ENCODE data around the gene RINL.
"Not testable (repeated sequence)": the region's sequence is repeated elsewhere in the genome, so short reads cannot be mapped to it uniquely, and the experiment has no call there.

RINL gene

DNA sequence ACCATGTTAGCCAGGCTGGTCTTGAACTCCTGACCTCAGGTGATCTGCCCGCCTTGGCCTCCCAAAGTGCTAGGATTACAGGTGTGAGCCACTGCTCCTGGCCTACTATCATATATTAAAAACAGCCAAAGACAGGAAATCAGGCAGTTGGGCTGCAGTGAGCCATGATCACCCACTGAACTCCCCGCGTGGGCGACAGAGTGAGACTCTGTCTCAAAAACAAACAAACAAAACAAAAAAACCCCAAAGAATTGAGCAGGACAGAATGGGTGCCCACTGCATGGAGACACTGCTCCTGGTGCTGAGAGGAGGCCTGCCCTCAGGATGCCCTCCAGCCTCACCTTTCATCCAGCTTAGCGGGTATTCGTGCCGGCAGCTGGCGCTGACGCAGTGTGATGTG lies 5.2 kb upstream of the RINL start:
- TF ChIP-seq, protein P1, sequence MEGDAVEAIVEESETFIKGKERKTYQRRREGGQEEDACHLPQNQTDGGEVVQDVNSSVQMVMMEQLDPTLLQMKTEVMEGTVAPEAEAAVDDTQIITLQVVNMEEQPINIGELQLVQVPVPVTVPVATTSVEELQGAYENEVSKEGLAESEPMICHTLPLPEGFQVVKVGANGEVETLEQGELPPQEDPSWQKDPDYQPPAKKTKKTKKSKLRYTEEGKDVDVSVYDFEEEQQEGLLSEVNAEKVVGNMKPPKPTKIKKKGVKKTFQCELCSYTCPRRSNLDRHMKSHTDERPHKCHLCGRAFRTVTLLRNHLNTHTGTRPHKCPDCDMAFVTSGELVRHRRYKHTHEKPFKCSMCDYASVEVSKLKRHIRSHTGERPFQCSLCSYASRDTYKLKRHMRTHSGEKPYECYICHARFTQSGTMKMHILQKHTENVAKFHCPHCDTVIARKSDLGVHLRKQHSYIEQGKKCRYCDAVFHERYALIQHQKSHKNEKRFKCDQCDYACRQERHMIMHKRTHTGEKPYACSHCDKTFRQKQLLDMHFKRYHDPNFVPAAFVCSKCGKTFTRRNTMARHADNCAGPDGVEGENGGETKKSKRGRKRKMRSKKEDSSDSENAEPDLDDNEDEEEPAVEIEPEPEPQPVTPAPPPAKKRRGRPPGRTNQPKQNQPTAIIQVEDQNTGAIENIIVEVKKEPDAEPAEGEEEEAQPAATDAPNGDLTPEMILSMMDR (IDR thresholded peaks at IDR 0.05; ENCODE audit: borderline replicate concordance, insufficient read depth, low read depth, low read length) = no peak
- H3K4me3 ChIP-seq (ENCODE audit: low read depth, low read length) = no peak overlapping the region

DNA sequence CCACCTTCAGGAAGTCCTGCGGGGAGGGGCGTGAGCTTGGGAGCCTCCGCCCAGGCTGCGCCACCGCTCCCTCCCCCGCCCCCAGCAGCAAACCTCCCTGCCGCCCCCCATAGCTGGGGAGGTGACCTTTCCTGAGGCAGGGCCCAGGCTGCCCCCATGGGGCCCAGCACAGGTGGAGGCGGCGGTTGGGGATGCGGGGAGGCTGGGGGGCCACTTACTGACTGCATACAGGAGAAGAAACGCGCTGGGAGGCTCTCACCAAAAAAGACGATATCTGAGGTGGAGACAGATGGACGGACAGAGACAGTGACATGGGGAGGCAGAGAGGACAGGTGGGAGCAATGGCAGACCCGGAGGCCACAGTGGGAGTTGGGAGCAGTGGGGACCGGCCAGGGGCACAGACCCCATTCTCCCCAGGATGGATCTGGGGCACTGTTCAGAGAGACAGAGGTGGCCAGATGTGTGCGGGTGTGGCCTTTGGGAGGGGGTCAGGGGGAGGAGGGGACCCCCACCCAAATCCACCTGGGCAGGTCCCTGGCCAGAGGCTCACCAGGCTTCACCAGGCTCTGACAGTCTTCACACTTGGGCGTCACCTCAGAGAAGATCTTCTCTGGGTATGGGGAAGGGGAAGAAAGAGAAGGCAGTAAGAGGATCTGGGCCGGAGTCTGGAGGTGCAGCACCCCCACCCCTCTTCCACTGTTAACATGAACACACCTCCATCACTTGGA lies 3.0 kb upstream of the RINL start:
- no peak overlapping the region for H3K4me3 ChIP-seq (ENCODE audit: low read depth, low read length)
- TF ChIP-seq, protein P1 (IDR thresholded peaks at IDR 0.05; ENCODE audit: borderline replicate concordance, insufficient read depth, low read depth, low read length) = no peak

DNA sequence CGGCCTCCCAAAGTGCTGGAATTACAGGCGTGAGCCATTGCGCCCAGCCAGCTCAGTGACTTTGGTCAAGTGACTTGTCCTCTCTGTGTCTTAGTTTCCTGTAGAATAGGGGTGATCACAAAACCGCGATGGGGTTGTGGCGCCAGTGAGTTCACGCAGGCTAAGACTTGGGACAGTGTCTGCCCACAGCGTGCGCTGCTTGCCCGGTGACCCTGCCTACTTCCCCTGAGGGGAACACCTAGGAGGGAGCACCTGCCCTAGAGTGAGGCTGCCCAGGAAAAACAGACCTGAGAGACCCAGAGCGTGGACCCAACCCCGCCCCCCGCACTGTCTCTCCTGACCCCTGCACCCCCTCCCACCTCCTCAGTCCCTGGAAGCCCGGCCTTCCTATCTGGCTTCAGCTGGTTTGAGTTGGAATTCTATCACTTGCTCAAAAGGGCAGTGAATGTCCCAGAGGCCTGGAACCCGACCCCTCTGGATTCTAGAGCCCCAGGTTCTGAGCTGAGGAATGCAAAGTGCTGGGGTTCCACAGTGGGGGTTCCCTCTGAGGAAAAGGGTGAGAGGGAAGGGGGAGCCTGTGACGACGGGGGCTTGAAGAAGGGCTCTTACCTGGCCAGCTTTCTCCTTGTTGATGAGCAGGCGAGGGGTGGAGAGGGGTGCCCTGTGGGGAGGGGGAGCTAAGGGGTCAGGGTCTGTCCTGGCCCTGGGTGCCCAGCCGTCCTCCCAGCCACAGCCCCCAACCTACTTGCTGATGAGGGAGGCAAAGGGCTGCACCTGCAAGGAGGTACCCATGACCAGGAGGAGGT lies 2.2 kb upstream of the RINL start:
- TF ChIP-seq, protein P1 (IDR thresholded peaks at IDR 0.05; ENCODE audit: borderline replicate concordance, insufficient read depth, low read depth, low read length) = no peak
- H3K4me3 ChIP-seq (ENCODE audit: low read depth, low read length) = no peak overlapping the region

DNA sequence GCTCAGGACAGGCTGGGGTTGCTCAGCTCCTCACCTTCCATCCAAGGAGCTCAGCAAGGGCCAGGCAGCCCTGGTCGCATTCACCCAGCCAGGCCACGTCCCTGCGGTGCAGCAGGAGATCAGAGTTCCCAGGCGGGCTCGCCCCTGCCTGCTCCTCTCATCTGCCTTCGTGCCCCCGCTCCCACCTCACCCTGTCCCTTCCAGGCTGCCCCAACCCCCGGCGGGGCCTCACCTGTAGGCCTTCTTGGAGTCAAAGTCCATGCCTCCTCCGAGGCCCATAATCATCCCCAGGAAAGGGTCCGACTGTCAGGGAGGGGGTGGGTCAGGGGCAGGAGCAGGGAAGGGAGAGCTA lies 1.3 kb upstream of the RINL start:
- H3K4me3 ChIP-seq (ENCODE audit: low read depth, low read length) = no peak overlapping the region
- TF ChIP-seq, protein P1 (IDR thresholded peaks at IDR 0.05; ENCODE audit: borderline replicate concordance, insufficient read depth, low read depth, low read length) = no peak

DNA sequence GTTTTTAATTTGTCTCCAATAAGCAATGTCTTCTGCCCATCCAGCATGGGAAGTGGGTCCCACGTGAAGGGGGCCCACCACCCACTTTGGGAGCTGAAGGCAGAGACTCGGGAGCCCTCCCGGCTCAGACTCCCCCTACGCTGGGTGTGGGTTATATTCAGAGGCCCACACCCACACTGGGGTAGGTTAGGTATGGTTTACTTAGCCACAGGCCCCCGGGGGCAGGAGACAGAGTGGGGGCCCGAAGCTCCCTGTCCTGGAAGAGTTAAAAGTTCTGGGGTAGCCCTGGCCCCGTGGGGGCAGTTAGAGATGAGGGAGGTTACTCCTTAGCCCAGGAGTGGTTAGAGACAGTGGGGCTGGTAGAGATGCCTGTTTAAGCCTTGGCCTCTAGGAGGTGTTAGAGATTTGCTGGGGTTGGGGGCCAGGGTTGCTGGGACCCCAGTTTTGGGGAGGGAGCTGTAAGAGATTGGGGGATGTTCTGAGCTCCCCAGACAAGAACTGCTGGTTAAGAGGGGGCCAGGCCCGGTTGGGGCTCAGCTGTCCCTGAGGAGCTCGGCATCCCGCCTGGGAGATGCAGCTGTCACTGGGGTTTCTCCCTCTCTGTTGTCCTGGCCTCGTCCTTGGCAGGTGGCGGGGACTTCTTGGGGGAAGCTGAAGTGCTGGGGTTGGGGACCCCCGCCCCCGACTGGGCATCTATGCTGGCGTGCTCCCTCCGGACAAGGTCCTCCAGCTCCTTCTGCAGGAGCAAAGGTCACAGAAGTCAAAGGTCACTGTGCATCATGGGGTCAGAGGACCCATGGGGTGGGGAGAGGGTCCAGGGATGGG lies 712 bp upstream of the RINL start:
- peak overlapping the region; percentile 60 for H3K4me3 ChIP-seq (ENCODE audit: low read depth, low read length)
- TF ChIP-seq, protein P1 (IDR thresholded peaks at IDR 0.05; ENCODE audit: borderline replicate concordance, insufficient read depth, low read depth, low read length) = 0 out of 2 replicates have a peak, but pooled peaks have one; percentile 6

DNA sequence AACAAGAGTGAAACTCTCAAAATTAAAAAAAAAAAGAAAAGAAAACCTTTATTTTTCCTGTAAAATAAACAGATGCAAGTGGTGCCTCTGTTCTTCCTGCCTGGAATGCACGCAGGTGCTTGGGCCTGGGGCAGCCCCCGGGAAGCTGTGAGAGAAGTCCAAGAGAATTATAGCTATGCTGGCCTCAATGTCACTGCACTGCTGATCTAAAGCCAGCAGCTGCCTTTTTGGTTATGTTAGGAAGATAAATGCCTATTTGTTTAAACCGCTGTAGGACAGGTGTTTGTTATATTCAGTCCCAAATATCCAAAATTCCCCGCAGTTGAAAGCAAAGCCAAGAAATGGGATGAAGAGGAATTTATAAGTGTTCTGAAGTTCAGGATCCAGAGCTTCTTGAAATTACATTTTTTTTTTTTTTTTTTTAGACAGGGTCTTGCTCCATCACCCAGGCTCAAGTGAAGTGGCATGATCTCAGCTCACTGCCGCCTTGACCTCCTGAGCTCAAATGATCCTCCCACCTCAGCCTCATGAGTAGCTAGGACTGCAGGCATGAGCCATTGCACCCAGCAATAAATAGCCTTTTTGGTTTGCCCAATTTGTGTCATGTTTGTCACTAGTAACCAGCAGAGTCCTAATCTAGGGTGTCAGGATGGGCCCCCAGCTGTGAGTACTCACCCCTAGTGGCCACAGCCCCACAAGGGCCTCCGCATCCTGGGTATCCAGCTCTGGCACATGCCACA lies 2.2 kb downstream of the RINL start:
- TF ChIP-seq, protein P1 (IDR thresholded peaks at IDR 0.05; ENCODE audit: borderline replicate concordance, insufficient read depth, low read depth, low read length) = no peak
- no peak overlapping the region for H3K4me3 ChIP-seq (ENCODE audit: low read depth, low read length)

DNA sequence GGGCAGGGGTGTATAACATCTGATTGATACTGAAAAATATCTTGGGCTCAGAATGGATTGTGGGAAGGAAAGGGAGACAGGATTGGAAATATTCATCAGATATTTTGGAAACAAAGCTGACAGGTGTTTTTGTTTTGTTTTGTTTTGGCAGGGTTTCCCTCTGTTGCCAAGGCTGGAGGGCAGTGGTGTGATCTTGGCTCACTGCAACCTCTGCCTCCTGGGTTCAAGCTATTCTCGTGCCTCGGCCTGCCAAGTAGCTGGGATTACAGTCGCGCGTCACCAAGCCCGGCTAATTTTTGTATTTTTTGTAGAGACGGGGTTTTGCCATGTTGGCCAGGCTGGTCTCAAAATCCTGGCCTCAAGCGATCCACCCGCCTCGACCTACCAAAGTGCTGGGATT lies 4.7 kb downstream of the RINL start:
- not testable (repeated sequence) for H3K4me3 ChIP-seq (ENCODE audit: low read depth, low read length)
